H1 (cell line): Measurements from ENCODE around the gene SMIM32. TPM values are rescaled to one million over a fixed set of nuclear protein-coding genes. Genes with fewer than 3 reads are reported as not detected.

ENCODE experiments used
- CTCF ChIA-PET: fragments of 300-600 bp; sonication (Branson Sonifier 250); formaldehyde crosslinking; loops from one replicate; lab custom pipeline; 2021; ENCODE audit not compliant: partially characterized antibody; lab: Charles Lee
- POLR2A ChIA-PET: fragments of 300-600 bp; sonication (Branson Sonifier 250); formaldehyde crosslinking; loops from one replicate; lab custom pipeline; 2021; ENCODE audit warnings: inconsistent platforms; ENCODE audit not compliant: partially characterized antibody; lab: Charles Lee
- DNase-seq, 2 experiments: peaks; one replicate each; pipeline versions ENCODE4 v3.0.0 to v3.0.0-alpha.2; 2010 to 2022; ENCODE audit warnings: low spot score in 2 of 2, low read depth in 1 of 2, mixed read lengths in 1 of 2
- FAIRE-seq: peaks from 2 replicates; lab custom pipeline; 2011; peaks lifted over from hg19 to GRCh38; lab: Jason Lieb, UNC
- H2AFZ ChIP-seq: 2 replicates; pipeline ENCODE4 v1.8.1; 2012; ENCODE audit warnings: low read length, inconsistent platforms
- H2AK5ac ChIP-seq: 2 replicates; pipeline ENCODE4 v1.6.1; 2013; ENCODE audit warnings: low read depth, low read length
- H2BK120ac ChIP-seq: replicated peaks from 2 replicates; pipeline ENCODE3; 2013; ENCODE audit warnings: low read depth, low read length, inconsistent platforms
- H2BK12ac ChIP-seq: 2 replicates; pipeline ENCODE4 v1.6.1; 2013; ENCODE audit warnings: low read depth, low read length
- H2BK15ac ChIP-seq: 2 replicates; pipeline ENCODE4 v1.6.1; 2013; ENCODE audit warnings: low read length
- H2BK20ac ChIP-seq: 2 replicates; pipeline ENCODE4 v1.6.1; 2013; ENCODE audit warnings: low read length
- H2BK5ac ChIP-seq: 2 replicates; pipeline ENCODE4 v1.6.1; 2013; ENCODE audit warnings: low read depth, low read length
- H3K14ac ChIP-seq: 2 replicates; pipeline ENCODE4 v1.6.1; 2013; ENCODE audit warnings: inconsistent platforms; ENCODE audit not compliant: insufficient read length
- H3K18ac ChIP-seq: 2 replicates; pipeline ENCODE4 v1.6.1; 2013; ENCODE audit warnings: low read length; ENCODE audit errors: extremely low read depth
- H3K23ac ChIP-seq: 2 replicates; pipeline ENCODE4 v1.6.1; 2013; ENCODE audit warnings: inconsistent platforms; ENCODE audit not compliant: insufficient read length
- H3K23me2 ChIP-seq: 2 replicates; pipeline ENCODE4 v1.6.1; 2013; ENCODE audit warnings: low read depth, low read length
- H3K27ac ChIP-seq: 2 replicates; pipeline ENCODE4 v1.6.1; 2011; ENCODE audit warnings: low read depth, low read length, inconsistent platforms
- H3K27me3 ChIP-seq, 4 experiments: replicated peaks in 1 of 4; 1 replicate in 1 of 4; 2 replicates in 3 of 4; pipeline versions ENCODE4 v1.6.1 to v1.8.1; 2011 to 2013; ENCODE audit warnings: low read length in 3 of 4, mild to moderate bottlenecking in 3 of 4, inconsistent platforms in 2 of 4, mixed read lengths in 2 of 4, moderate library complexity in 1 of 4; ENCODE audit not compliant: control insufficient read depth in 3 of 4, insufficient read depth in 3 of 4; ENCODE audit errors: extremely low read depth in 1 of 4
- H3K36me3 ChIP-seq, 4 experiments: 2 replicates each; pipeline versions ENCODE4 v1.6.1 to v1.8.1; 2011 to 2013; ENCODE audit warnings: mild to moderate bottlenecking in 4 of 4, low read length in 3 of 4, moderate library complexity in 2 of 4, control low read depth in 1 of 4, inconsistent platforms in 1 of 4; ENCODE audit not compliant: insufficient read depth in 4 of 4, control insufficient read depth in 2 of 4
- H3K4ac ChIP-seq: replicated peaks from 2 replicates; pipeline ENCODE3; 2013; ENCODE audit warnings: low read length, low read depth, mixed read lengths, inconsistent platforms; ENCODE audit not compliant: insufficient read length
- H3K4me1 ChIP-seq, 4 experiments: replicated peaks in 1 of 4; 1 replicate in 1 of 4; 2 replicates in 3 of 4; pipeline versions ENCODE4 v1.6.1 to v1.8.1; 2011 to 2013; ENCODE audit warnings: low read length in 3 of 4, inconsistent platforms in 2 of 4, mixed read lengths in 1 of 4; ENCODE audit not compliant: insufficient read depth in 4 of 4, control insufficient read depth in 3 of 4
- H3K4me2 ChIP-seq, 2 experiments: 2 replicates each; pipeline versions ENCODE4 v1.6.1 to v1.8.1; 2011 to 2013; ENCODE audit warnings: low read depth in 2 of 2, low read length in 2 of 2, control low read depth in 1 of 2, inconsistent platforms in 1 of 2, mild to moderate bottlenecking in 1 of 2; ENCODE audit not compliant: insufficient read depth in 1 of 2
- H3K4me3 ChIP-seq, 4 experiments: fragments of 200-600, 300-600 bp in 1 of 4; sonication (generic), shearing (Covaris generic), sonication (Bioruptor Twin) in 1 of 4; 2 replicates each; pipeline versions ENCODE4 v1.5.1 to v1.8.1; 2011 to 2016; ENCODE audit warnings: low read length in 4 of 4, low read depth in 3 of 4, control low read depth in 2 of 4, inconsistent platforms in 2 of 4, mild to moderate bottlenecking in 2 of 4, mixed read lengths in 1 of 4, moderate library complexity in 1 of 4; ENCODE audit not compliant: insufficient read depth in 2 of 4; ENCODE audit errors: extremely low read depth in 1 of 4
- H3K56ac ChIP-seq: replicated peaks from 2 replicates; pipeline ENCODE3; 2013; ENCODE audit warnings: low read depth, mild to moderate bottlenecking, mixed read lengths, low read length, inconsistent platforms; ENCODE audit not compliant: insufficient read length
- H3K79me1 ChIP-seq: 2 replicates; pipeline ENCODE4 v1.6.1; 2013; ENCODE audit warnings: low read depth, low read length, control low read depth
- H3K79me2 ChIP-seq, 2 experiments: 2 replicates each; pipeline versions ENCODE4 v1.6.1 to v1.8.1; 2012 to 2013; ENCODE audit warnings: low read length in 2 of 2, mild to moderate bottlenecking in 2 of 2, inconsistent platforms in 1 of 2; ENCODE audit not compliant: insufficient read depth in 2 of 2, control insufficient read depth in 1 of 2
- H3K9ac ChIP-seq, 4 experiments: replicated peaks in 1 of 4; 1 replicate in 1 of 4; 2 replicates in 3 of 4; pipeline versions ENCODE4 v1.6.1 to v1.8.1; 2011 to 2013; ENCODE audit warnings: low read depth in 3 of 4, low read length in 3 of 4, control low read depth in 2 of 4, mild to moderate bottlenecking in 2 of 4, moderate library complexity in 2 of 4, inconsistent platforms in 1 of 4; ENCODE audit errors: extremely low read depth in 1 of 4
- H3K9me3 ChIP-seq, 2 experiments: 2 replicates each; pipeline versions ENCODE4 v1.6.1 to v1.8.1; 2012 to 2013; ENCODE audit warnings: mild to moderate bottlenecking in 2 of 2, moderate library complexity in 2 of 2, control low read depth in 1 of 2, inconsistent platforms in 1 of 2, low read depth in 1 of 2, low read length in 1 of 2, mixed read lengths in 1 of 2; ENCODE audit not compliant: insufficient read depth in 2 of 2
- H4K20me1 ChIP-seq, 2 experiments: replicated peaks in 1 of 2; 2 replicates each; pipeline versions ENCODE3 to v1.8.1; 2011 to 2013; ENCODE audit warnings: inconsistent platforms in 2 of 2, low read length in 2 of 2, mild to moderate bottlenecking in 1 of 2; ENCODE audit not compliant: insufficient read depth in 2 of 2, control insufficient read depth in 1 of 2
- H4K5ac ChIP-seq: 2 replicates; pipeline ENCODE4 v1.6.1; 2013; ENCODE audit warnings: low read length, low read depth, mixed read lengths, inconsistent platforms; ENCODE audit not compliant: insufficient read length
- H4K8ac ChIP-seq: 2 replicates; pipeline ENCODE4 v1.8.0; 2013; ENCODE audit warnings: mild to moderate bottlenecking, moderate library complexity, low read length, inconsistent platforms; ENCODE audit not compliant: insufficient read depth; ENCODE audit errors: extremely low read depth
- H4K91ac ChIP-seq: replicated peaks from 2 replicates; pipeline ENCODE3; 2013; ENCODE audit warnings: low read length, mixed read lengths, inconsistent platforms; ENCODE audit not compliant: insufficient read length
- CBX8 ChIP-seq: fragments of 300-800, 300-1000 bp; sonication (generic); IDR thresholded peaks from 2 replicates; pipeline ENCODE4 v1.7.1; 2016; ENCODE audit warnings: low read depth, low read length, borderline replicate concordance
- EP300 ChIP-seq, 2 experiments: IDR thresholded peaks; 1 replicate in 1 of 2; 2 replicates in 1 of 2; pipeline ENCODE4 v1.6.1; 2011 to 2012; ENCODE audit warnings: low read depth in 2 of 2, low read length in 2 of 2, mild to moderate bottlenecking in 2 of 2, borderline replicate concordance in 1 of 2, inconsistent platforms in 1 of 2, moderate library complexity in 1 of 2
- MAFK ChIP-seq: IDR thresholded peaks from 2 replicates; pipeline ENCODE4 v1.6.1; 2012; ENCODE audit warnings: low read depth, mild to moderate bottlenecking, improper control_type of control experiment, low read length
- TEAD4 ChIP-seq: IDR thresholded peaks from 2 replicates; pipeline ENCODE4 v1.6.1; 2012; ENCODE audit warnings: low read depth, low read length, inconsistent platforms, mixed read lengths
- WGBS, 2 experiments: shearing (Covaris generic) in 1 of 2; methylation state at CpG; one replicate each; pipeline versions ENCODE4 v1.1.6 to v1.1.7; 2013 to 2015; ENCODE audit warnings: low lambda C conversion rate in 2 of 2, mixed read lengths in 2 of 2, inconsistent platforms in 1 of 2, low coverage in 1 of 2, missing lambda C conversion rate in 1 of 2; ENCODE audit not compliant: insufficient replicate concordance in 2 of 2, insufficient coverage in 1 of 2, insufficient read length in 1 of 2; ENCODE audit errors: extremely low coverage in 1 of 2, missing lambda C conversion rate in 1 of 2; 5-methylcytosine and 5-hydroxymethylcytosine counted together
- polyA plus RNA-seq, 7 experiments: library from polyadenylated mRNA; depleted of rRNA in 3 of 7; stranded (reverse) in 5 of 7; unstranded in 2 of 7; fragments of >200 nt in 5 of 7; fragments of 200-250 nt in 2 of 7; gene quantifications; 1 replicate in 5 of 7; 2 replicates in 1 of 7; 4 replicates in 1 of 7; pipeline versions ENCODE4 v1.2.1 to v1.2.3, GENCODE V29; 2011 to 2013; ENCODE audit warnings: missing spikeins in 2 of 7, mixed read lengths in 2 of 7
- total RNA-seq: library from RNA; stranded (reverse); fragmentation: NEBNext Ultra II Directional; extraction: Animal tissue kit (Norgen Biotek cat#: 25700); gene quantifications from 2 replicates; pipeline ENCODE4 v1.2.1, GENCODE V29; 2021

SMIM32 gene
- total and polyA plus RNA-seq, 2 of the 8 experiments (the other 6 are each of a cell fraction or from before 2014, with no cell fraction given) = 0.09 to 0.22 TPM

GRCh38 chr5:136216230-136216629, 23.3 kb upstream of the SMIM32 start:
- no peak overlapping the region for H3K56ac ChIP-seq
- 92% methylated on average over 8 of the region's 8 CpGs; no CpG with 5 or more reads in 1 of the 2 experiments for WGBS, 2 experiments
- no peak overlapping the region for H2BK120ac ChIP-seq
- H3K4me1 ChIP-seq = peaks cover 2 to 4% (median 3%) of the 10 kb centered on the region in 4 experiments; a peak in 3 of 7 replicates
- H3K27ac ChIP-seq = no peak overlapping the region
- H3K79me1 ChIP-seq = no peaks in the 10 kb centered on the region
- H4K5ac ChIP-seq = no peak overlapping the region
- FAIRE-seq (no peak), DNase-seq (no peak)
- no peak overlapping the region for H2AK5ac ChIP-seq
- ChIA-PET POLR2A (no interaction called here), CTCF (interaction anchor here (0.6 to 1.5 kb wide), 8 partner anchors 16 to 1156 kb away, joined by 3 to 4 read pairs (median 4); no protein-coding TSS in a partner anchor)
- no peak overlapping the region for H3K9ac ChIP-seq
- no peak overlapping the region for H3K4ac ChIP-seq
- peaks cover 0 to 4% (median 0%) of the 10 kb centered on the region in 4 experiments; a peak in 2 of 7 replicates for H3K27me3 ChIP-seq
- no peak overlapping the region for H2BK20ac ChIP-seq
- no peak overlapping the region for H3K4me3 ChIP-seq
- no peak overlapping the region for H3K23ac ChIP-seq
- no peak overlapping the region for H3K14ac ChIP-seq
- no peak overlapping the region for H2AFZ ChIP-seq
- H4K91ac ChIP-seq = no peak overlapping the region
- peaks cover 2 to 11% of the 10 kb centered on the region in 2 experiments for H3K9me3 ChIP-seq
- H2BK5ac ChIP-seq = no peak overlapping the region
- H4K20me1 ChIP-seq = peaks cover 0 to 1% of the 10 kb centered on the region in 2 experiments
- H3K4me2 ChIP-seq = no peak overlapping the region
- H3K23me2 ChIP-seq = no peaks in the 10 kb centered on the region
- H2BK12ac ChIP-seq = no peak overlapping the region
- H2BK15ac ChIP-seq = no peak overlapping the region
- no peaks in the 10 kb centered on the region for H3K36me3 ChIP-seq
- no peaks in the 10 kb centered on the region for H3K79me2 ChIP-seq
- no peak overlapping the region for H3K18ac ChIP-seq
- no peak overlapping the region for H4K8ac ChIP-seq
- TF ChIP-seq CBX8 (no peak), MAFK (no peak), TEAD4 (0 out of 2 replicates have a peak, but pooled peaks have one; percentile 24), EP300 (IDR thresholded peaks at IDR 0.05; ENCODE audit: borderline replicate concordance in 1 of 2, low read depth in 2 of 2, low read length in 2 of 2) (no peak)
